GM19324 (cell line): ENCODE results near the gene DHCR7.

ENCODE experiments used
- ATAC-seq: cut with Tn5 transposase; IDR thresholded peaks from one replicate; pipeline ENCODE4 v1.9.1; 2021; ENCODE audit warnings: mild to moderate bottlenecking, moderate library complexity; ENCODE audit not compliant: unreplicated experiment, low FRiP score

The DHCR7 gene

DNA sequence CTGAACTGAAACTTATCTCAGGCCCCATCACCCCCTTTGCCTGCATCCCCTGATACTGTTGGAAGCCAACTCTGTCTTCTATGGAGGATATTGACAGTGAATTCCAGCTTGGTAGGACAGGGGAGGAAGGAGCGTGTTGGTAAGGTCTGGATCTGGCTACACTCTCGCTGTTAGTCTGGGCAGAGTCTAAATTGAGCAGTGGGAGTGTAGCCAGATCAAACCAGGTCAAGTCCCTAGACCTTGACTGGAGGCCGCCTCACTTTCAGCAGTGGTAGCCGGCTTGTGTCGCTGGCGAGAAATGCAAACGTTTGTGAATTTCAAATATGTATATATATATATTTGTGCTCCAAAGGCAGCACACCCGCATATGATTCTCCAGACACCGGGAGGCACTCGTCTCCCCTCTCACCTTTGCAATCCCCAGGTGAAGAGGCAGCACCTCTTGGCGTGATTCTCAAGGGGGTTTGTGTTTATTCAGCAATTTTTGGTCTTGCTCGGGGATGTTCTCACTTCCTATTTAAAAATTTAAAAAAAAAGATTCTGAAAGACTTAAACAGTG lies 26.7 kb downstream of the DHCR7 start:
- no peak for ATAC-seq

DNA sequence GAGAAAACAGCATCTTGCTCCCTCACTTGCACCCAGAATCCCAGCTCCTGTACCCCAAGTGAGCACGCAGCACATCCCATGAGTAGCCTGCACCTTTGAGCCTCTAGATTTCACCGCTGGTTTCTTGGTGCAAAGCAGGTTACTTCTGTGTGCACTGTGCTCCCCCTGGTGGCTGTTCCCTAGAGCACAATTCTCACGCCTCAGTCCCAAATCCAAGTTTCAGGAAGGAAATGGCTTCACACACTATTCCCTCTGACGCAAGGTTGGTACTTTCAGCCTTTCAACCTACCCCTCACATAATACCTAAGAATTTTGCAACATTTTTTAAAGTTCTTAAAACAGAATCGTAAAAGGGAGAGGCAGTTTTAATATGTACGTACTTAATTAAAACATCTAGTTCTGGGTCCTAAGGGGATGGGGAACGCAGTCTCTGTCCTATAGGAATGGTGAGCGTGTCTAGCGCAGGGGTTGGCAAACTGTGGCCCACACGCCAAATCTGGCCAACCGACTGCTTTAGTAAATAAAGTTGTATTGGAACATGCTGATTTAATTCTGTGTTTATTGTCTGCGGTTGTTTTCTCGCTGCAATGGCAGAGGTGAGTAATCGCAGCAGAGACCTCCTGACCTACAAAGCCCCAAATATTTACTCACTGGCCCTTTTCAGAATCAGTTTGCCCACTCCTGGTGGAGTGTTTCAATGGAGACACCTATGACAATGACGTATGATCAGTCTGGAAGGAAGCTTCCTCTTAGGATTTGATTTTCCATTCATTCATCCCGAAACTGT lies 27.5 kb downstream of the DHCR7 start:
- ATAC-seq: no peak

DNA sequence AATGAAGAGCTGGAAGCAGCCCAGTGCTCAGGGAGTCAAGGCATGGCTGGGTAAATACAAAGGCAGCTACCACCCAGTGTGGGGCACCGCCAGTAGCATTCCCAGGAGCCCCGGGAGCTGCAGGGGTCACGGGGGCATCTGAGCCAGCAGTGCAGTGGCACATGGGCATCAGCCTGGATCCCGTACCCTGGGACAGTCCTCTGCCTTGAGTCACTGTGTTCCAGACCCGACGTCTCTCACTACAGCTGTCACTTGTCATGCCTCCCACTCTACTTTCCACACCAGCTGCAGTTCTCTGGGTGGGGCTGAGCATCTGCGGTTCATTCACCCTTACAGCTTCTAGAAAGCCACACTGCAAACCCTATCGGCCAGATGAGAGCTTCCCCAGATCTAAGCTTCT lies 29.6 kb downstream of the DHCR7 start:
- no peak for ATAC-seq

DNA sequence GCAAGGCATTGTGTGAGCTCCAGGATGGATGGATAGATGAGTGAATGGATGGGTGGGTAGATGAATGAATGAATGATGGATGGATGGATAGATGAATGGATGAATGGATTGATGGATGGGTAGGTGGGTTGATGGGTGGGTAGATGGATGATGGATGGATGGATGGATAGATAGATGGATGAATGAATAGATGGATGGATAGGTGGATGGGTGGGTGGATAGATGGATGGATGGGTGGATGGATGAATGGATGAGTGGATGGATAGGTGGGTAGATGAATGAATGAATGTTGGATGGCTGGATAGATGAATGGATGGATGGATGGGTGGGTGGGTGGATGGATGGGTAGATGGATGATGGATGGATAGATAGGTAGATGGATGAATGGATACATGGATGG lies 33.5 kb downstream of the DHCR7 start:
- ATAC-seq: no peak

GRCh38 chr11:71410363-71410966 lies 37.7 kb downstream of the DHCR7 start:
- no peak for ATAC-seq

DNA sequence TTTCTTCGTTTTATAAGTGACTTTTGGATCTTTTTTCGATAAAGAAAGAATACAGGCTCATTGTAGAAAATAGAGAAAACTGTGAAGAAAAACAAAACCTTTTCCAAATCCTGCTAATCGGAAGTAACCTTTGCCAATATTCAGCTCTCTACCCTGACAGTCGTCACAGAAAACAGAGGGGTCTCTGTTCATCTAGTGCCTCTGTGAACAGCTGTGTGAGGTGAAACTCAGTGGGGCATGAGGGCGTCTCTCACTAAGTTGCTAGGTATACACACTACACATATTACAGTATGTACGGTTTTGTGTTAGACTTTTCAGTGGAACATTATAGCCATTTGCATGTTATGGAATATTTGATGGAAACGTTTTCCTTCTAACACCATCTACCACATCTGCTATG lies 39.4 kb downstream of the DHCR7 start:
- ATAC-seq: no peak

GRCh38 chr11:71407356-71407755 lies 40.8 kb downstream of the DHCR7 start:
- no peak for ATAC-seq

GRCh38 chr11:71406681-71407080 lies 41.5 kb downstream of the DHCR7 start:
- no peak for ATAC-seq

DNA sequence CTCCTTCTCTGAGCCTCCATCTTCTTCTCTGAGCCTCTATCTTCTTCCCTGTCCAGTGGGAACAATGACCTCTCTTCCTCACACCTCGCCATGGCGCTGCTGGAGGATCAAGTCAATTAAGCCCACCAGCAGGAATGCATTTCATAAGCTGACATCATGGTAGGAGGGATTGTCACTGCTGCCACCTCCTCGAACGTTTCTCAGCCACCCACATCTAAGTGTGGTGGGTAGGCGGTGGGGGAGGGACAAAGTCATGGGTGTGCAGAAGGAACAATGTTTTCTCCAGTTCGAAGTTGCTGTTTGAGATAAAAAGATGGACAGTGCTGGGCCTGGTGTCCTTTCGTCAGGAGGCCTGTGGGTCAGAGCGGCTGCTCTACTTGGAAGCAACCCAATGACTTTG lies 44.0 kb downstream of the DHCR7 start:
- ATAC-seq: no peak

- ATAC-seq: no peak
These were observed 45.3 kb downstream of the DHCR7 start for GRCh38 chr11:71402878-71403277.

DNA sequence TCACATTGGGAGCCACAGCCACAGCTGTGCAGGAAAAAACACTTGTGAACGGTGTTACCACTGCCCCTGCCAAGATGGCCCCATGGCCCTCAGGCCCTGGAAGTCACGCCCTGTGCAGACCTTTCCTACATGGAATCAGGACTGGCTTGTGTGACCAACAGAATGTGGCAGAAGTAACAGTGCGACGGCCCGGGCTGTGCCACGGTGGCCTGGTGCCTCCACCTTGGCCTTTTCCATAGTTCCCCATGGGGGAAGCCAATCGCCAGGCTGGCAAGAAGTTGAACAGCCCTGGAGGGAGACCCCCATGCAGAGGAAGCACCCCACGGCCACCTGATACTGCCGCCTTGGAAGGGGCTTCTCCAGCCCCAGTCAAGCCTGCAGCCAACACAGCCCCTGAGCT lies 48.0 kb downstream of the DHCR7 start:
- no peak for ATAC-seq

DNA sequence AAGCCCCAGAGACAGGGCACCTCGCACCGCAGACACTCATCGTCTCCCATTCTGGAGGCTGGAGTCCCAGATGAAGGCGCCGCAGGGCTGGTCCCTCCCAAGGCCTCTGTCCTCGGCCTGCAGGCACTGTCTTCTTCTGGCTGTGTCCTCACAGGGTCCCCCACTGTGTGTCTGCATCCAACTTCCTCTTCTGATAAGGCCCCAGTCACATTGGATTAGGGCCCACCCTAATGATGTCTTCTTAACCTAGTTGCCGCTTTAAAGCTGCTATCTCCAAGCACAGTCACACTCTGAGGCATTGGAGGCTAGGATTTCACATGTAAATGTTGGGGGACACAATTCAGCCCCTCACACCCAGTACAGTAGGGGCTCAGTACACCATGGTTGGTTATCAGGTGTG lies 48.9 kb downstream of the DHCR7 start:
- no peak for ATAC-seq

DNA sequence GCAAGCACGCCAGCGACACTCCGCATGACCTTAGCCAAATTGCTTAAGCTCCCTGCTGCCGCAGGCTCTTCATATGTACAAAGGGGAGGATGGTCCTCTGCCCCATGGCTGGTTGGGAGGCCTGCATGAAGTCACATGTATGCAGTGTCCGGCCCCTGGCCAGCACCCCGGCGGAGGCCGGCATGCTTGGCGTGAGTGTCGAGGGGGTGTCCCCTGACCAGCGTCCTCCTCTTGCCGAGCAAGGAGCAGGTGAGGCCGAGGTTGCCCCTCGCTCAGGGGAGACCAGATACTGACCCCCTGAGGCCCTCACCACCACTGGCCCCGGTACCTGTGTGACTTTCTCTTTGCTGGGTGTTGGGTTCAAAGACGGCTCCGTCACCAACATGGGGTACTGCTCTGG lies 50.2 kb downstream of the DHCR7 start:
- ATAC-seq: no peak

GRCh38 chr11:71397331-71397860 lies 50.8 kb downstream of the DHCR7 start:
- ATAC-seq: no peak

- ATAC-seq: no peak
These were observed 51.6 kb downstream of the DHCR7 start for GRCh38 chr11:71396548-71397123.

DNA sequence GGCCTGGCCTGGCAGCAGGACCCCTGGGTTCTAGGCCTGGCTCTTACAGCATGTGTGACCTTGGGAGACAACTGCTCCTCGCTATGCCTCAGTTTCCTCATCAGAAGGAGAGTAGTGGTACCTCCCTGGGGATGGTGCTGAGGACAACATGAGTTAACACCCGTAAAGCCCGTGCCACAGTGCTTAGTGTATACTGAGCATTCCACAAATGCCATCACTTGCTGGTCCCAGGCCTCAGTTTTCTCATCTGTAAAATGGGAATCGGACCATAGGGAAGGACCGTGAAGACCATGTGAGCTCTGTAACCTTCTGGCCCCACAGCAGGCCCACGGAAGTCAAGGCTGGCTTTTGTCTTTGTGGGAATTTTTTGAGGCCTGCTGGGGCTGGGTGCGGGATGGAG lies 52.4 kb downstream of the DHCR7 start:
- no peak for ATAC-seq

DNA sequence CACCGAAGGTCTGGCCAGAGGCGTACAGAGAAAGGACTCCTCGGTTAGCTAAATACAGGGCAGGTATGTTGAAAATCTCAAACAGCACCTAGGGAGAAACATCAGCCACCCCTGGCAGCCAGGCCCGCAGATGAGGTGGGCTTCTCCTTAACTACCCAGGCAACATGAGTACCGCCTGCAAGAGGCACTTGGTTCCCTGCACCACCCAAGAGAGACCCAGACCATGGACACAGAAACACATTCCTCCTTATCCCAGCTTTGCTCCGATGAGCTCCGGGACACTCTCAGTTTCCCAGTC lies 53.0 kb downstream of the DHCR7 start:
- ATAC-seq: no peak

DNA sequence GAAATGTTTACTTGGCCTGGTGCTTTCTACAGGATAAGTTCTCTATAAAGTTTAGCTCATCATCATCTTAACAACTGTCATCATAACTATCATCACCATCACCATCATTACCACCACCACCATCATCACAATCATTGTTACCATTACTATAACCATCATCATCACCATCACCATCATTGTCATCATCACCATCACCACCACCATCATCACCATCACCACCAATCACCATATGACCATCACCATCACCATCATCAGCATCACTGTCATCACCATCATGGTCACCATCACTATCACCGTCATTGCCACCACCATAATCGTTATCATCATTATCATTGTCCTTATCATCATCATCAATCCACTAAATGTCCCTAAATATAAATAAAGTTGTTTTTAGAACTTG lies 54.9 kb downstream of the DHCR7 start:
- no peak for ATAC-seq

- ATAC-seq: no peak
These were observed 56.4 kb downstream of the DHCR7 start for GRCh38 chr11:71391796-71392195.

- no peak for ATAC-seq
These were observed 56.8 kb downstream of the DHCR7 start for GRCh38 chr11:71391352-71391751.

- ATAC-seq: no peak
These were observed 59.5 kb downstream of the DHCR7 start for GRCh38 chr11:71388637-71389235.
